MCF 10A (cell line): ENCODE measurements around the gene GRIK1. TPM values are rescaled to one million over a fixed set of nuclear protein-coding genes. Genes with fewer than 3 reads are reported as not detected.

ENCODE experiments used
- BruUV-seq: library from RNA; stranded (reverse); fragments of 400-500 nt; replicated peaks from 2 replicates; lab custom pipeline; 2021; lab: Mats Ljungman, UMichigan
- CTCF ChIA-PET: fragments of 300-600 bp; sonication (Branson Sonifier 250); formaldehyde crosslinking; extraction: SDS; loops from one replicate; lab custom pipeline; 2021; ENCODE audit warnings: antibody characterized with exemption, inconsistent platforms; lab: Yijun Ruan, JAX
- POLR2A ChIA-PET: fragments of 300-600, 350-650 bp; sonication (Branson Sonifier 250); formaldehyde crosslinking; extraction: SDS; loops from one replicate; lab custom pipeline; 2020; ENCODE audit warnings: antibody characterized with exemption, inconsistent platforms; lab: Yijun Ruan, JAX
- DNase-seq: peaks from one replicate; pipeline ENCODE4 v3.0.0-alpha.2; 2018; ENCODE audit not compliant: unreplicated experiment
- H3K27ac Mint-ChIP-seq: one replicate; pipeline ENCODE4 v1.8.0; 2022; ENCODE audit warnings: mild to moderate bottlenecking, low read depth, mixed read lengths; ENCODE audit not compliant: unreplicated experiment
- H3K27me3 Mint-ChIP-seq: one replicate; pipeline ENCODE4 v1.8.0; 2022; ENCODE audit warnings: mixed read lengths; ENCODE audit not compliant: insufficient read depth, unreplicated experiment
- H3K36me3 Mint-ChIP-seq: one replicate; pipeline ENCODE4 v1.8.0; 2022; ENCODE audit warnings: mild to moderate bottlenecking, moderate library complexity, mixed read lengths; ENCODE audit not compliant: insufficient read depth, unreplicated experiment
- H3K4me1 Mint-ChIP-seq: one replicate; pipeline ENCODE4 v1.8.0; 2022; ENCODE audit warnings: mixed read lengths; ENCODE audit not compliant: insufficient read depth, unreplicated experiment
- H3K4me3 Mint-ChIP-seq: one replicate; pipeline ENCODE4 v1.8.0; 2022; ENCODE audit warnings: mild to moderate bottlenecking, moderate library complexity, mixed read lengths; ENCODE audit not compliant: unreplicated experiment
- H3K9me3 Mint-ChIP-seq: one replicate; pipeline ENCODE4 v1.8.0; 2022; ENCODE audit warnings: mixed read lengths; ENCODE audit not compliant: unreplicated experiment
- CTCF ChIP-seq: fragments of 200-600 bp; IDR thresholded peaks from one replicate; pipeline ENCODE4 v1.8.0; 2022; ENCODE audit warnings: antibody characterized with exemption, mild to moderate bottlenecking; ENCODE audit not compliant: unreplicated experiment
- intact Hi-C: fragments of 100-400 bp; cut with micrococcal nuclease; formaldehyde crosslinking; loops from 2 replicates; pipeline ENCODE4 v1.14.1; 2022
- total RNA-seq: library from RNA; stranded (reverse); gene quantifications from 2 replicates; pipeline ENCODE4 v1.2.3, GENCODE V29; 2022

The GRIK1 gene
- total RNA-seq, 1 experiment from 2014 or later: not detected

- no peaks in the 10 kb centered on the region for H3K4me1 Mint-ChIP-seq
- POLR2A ChIA-PET: no interaction called here
Observed at GRCh38 chr21:29860346-29860745, 79.5 kb downstream of the GRIK1 start.

GRCh38 chr21:29857150-29857549 lies 82.6 kb downstream of the GRIK1 start:
- no peaks in the 10 kb centered on the region for H3K4me1 Mint-ChIP-seq
- H3K4me3 Mint-ChIP-seq: no peak overlapping the region
- no peak for DNase-seq
- H3K27me3 Mint-ChIP-seq: no peaks in the 10 kb centered on the region
- POLR2A ChIA-PET: interaction anchor here (0.6 kb wide), 1 partner anchor 69 kb away, joined by 3 read pairs; no protein-coding TSS in a partner anchor
- intact Hi-C loops: no loop called here
- H3K27ac Mint-ChIP-seq: no peak overlapping the region
- H3K9me3 Mint-ChIP-seq: no peaks in the 10 kb centered on the region
- no peaks in the 10 kb centered on the region for H3K36me3 Mint-ChIP-seq
- CTCF ChIA-PET: interaction anchor here (0.6 to 1.9 kb wide), 3 partner anchors 8 to 380 kb away, joined by 3 to 7 read pairs (median 7); no protein-coding TSS in a partner anchor
- no peak for TF ChIP-seq CTCF
- BruUV-seq: no TSS peak

More at GRCh38 chr21:29860346-29860745, 79.5 kb downstream of the GRIK1 start:
- CTCF ChIA-PET: interaction anchor here (0.5 to 0.6 kb wide), 2 partner anchors 62 to 914 kb away, joined by 3 read pairs; no protein-coding TSS in a partner anchor
- H3K36me3 Mint-ChIP-seq: no peaks in the 10 kb centered on the region
- BruUV-seq: no TSS peak
- no peak for TF ChIP-seq CTCF
- DNase-seq: no peak
- peaks cover 20% of the 10 kb centered on the region for H3K27me3 Mint-ChIP-seq
- no peak overlapping the region for H3K4me3 Mint-ChIP-seq
- intact Hi-C loops: no loop called here
- H3K9me3 Mint-ChIP-seq: no peaks in the 10 kb centered on the region
- H3K27ac Mint-ChIP-seq: no peak overlapping the region

GRCh38 chr21:29854795-29855194 lies 85.0 kb downstream of the GRIK1 start:
- POLR2A ChIA-PET: interaction anchor here (0.6 to 1.0 kb wide), 3 partner anchors 13 to 699 kb away, joined by 3 to 5 read pairs (median 3); no protein-coding TSS in a partner anchor
- no peaks in the 10 kb centered on the region for H3K36me3 Mint-ChIP-seq
- H3K4me3 Mint-ChIP-seq: no peak overlapping the region
- CTCF ChIA-PET: interaction anchor here (0.6 to 1.0 kb wide), 3 partner anchors 11 to 765 kb away, joined by 3 to 5 read pairs (median 4); no protein-coding TSS in a partner anchor
- TF ChIP-seq CTCF: no peak
- no peak overlapping the region for H3K27ac Mint-ChIP-seq
- no TSS peak for BruUV-seq
- intact Hi-C loops: no loop called here
- DNase-seq: no peak
- H3K4me1 Mint-ChIP-seq: no peaks in the 10 kb centered on the region
- no peaks in the 10 kb centered on the region for H3K9me3 Mint-ChIP-seq
- H3K27me3 Mint-ChIP-seq: no peaks in the 10 kb centered on the region

- ChIA-PET CTCF (interaction anchor here (0.7 to 4.4 kb wide), 9 partner anchors 11 to 1368 kb away, joined by 3 to 63 read pairs (median 4); no protein-coding TSS in a partner anchor), POLR2A (no interaction called here)
- Mint-ChIP-seq H3K36me3 (no peaks in the 10 kb centered on the region), H3K9me3 (no peaks in the 10 kb centered on the region), H3K27me3 (no peaks in the 10 kb centered on the region), H3K4me1 (no peaks in the 10 kb centered on the region), H3K27ac (no peak overlapping the region), H3K4me3 (no peak overlapping the region)
- no peak for TF ChIP-seq CTCF
- no TSS peak for BruUV-seq
- DNase-seq: no peak
- intact Hi-C loops: no loop called here
Observed at GRCh38 chr21:29851611-29852010, 88.2 kb downstream of the GRIK1 start.
